ENCODE measurements around the gene CYTH1.

The CYTH1 gene

DNA sequence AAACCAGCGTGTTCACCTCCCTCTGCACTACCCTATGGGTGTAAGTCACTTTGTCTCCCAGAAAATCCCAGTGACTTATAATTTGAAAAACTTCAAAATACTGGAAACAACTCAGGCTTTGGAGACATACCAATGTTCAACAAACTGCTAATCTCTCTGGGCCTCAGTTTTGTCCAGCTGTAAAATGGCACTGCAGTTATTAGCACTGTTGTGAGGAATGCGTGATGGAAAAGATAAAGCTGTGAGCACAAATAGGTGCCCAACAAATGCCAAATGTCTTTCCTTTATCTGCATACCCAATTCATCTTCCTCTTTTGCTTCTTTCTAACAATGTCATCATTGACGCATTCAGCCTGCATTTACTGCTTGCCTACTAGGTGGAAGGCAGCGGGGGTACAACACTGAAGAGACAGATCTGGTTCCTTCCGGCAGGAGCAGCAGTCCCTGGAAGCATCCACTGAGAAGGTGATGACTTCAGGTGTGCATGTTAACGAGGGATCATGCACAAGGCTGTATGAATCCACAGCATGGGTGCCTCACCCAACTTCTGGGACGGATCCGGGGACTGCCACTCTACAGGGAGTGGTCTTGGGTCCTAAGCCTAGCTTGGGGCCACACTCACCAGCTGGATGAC is 63.4 kb downstream of the CYTH1 start:
- Histone ChIP-seq H3K27ac (ENCODE audit: low read depth, low read length) (no peak overlapping the region), H3K4me1 (ENCODE audit: insufficient read depth, low read length) (peaks cover 28% of the 10 kb centered on the region), H3K27me3 (ENCODE audit: insufficient read depth, low read length) (no peaks in the 10 kb centered on the region), H3K9me3 (ENCODE audit: insufficient read depth, low read depth, low read length) (no peaks in the 10 kb centered on the region), H3K4me3 (ENCODE audit: low read length) (no peak overlapping the region), H3K36me3 (ENCODE audit: insufficient read depth, low read length) (no peaks in the 10 kb centered on the region), H3K9ac (ENCODE audit: low read depth, low read length) (no peak overlapping the region)
- 88% methylated on average over 8 of the region's 8 CpGs for WGBS

GRCh38 chr17:78717431-78717980 is 64.6 kb downstream of the CYTH1 start:
- Histone ChIP-seq H3K27ac (ENCODE audit: low read depth, low read length) (no peak overlapping the region), H3K9ac (ENCODE audit: low read depth, low read length) (no peak overlapping the region; the same call in 1 of the 2 replicates), H3K36me3 (ENCODE audit: insufficient read depth, low read length) (no peaks in the 10 kb centered on the region), H3K4me1 (ENCODE audit: insufficient read depth, low read length) (peaks cover 21% of the 10 kb centered on the region), H3K27me3 (ENCODE audit: insufficient read depth, low read length) (no peaks in the 10 kb centered on the region), H3K9me3 (ENCODE audit: insufficient read depth, low read depth, low read length) (no peaks in the 10 kb centered on the region), H3K4me3 (ENCODE audit: low read length) (peak overlapping the region; percentile 30; the same call in 1 of the 2 replicates)
- 53% methylated on average over 13 of the region's 14 CpGs for WGBS

GRCh38 chr17:78716814-78717393 is 65.2 kb downstream of the CYTH1 start:
- H3K36me3 ChIP-seq (ENCODE audit: insufficient read depth, low read length) = no peaks in the 10 kb centered on the region
- 34% methylated on average over 19 of the region's 19 CpGs for WGBS
- H3K9ac ChIP-seq (ENCODE audit: low read depth, low read length) = peak overlapping the region; percentile 15; the same call in 1 of the 2 replicates
- no peak overlapping the region for H3K27ac ChIP-seq (ENCODE audit: low read depth, low read length)
- peak overlapping the region; percentile 30 for H3K4me3 ChIP-seq (ENCODE audit: low read length)
- no peaks in the 10 kb centered on the region for H3K27me3 ChIP-seq (ENCODE audit: insufficient read depth, low read length)
- peaks cover 18% of the 10 kb centered on the region for H3K4me1 ChIP-seq (ENCODE audit: insufficient read depth, low read length)
- H3K9me3 ChIP-seq (ENCODE audit: insufficient read depth, low read depth, low read length) = no peaks in the 10 kb centered on the region

DNA sequence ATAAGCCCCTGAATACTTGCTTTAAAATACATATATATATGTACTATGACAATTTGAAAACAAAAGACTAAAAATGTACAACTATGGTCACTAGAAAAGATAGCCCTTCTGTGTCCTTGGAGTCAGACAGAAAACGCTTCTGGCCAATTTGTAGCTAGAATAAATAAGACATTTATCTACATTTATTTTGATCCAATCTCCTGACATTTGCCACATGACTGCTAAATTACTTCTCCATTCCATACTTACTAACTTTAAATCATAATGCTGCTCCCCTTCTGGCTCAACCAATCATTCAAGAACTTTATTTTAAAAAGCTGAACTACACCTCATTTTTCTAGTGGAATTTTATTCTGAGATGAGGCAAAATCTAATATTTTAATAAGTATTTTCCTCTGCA is 65.8 kb downstream of the CYTH1 start:
- Histone ChIP-seq H3K27ac (ENCODE audit: low read depth, low read length) (no peak overlapping the region), H3K9ac (ENCODE audit: low read depth, low read length) (no peak overlapping the region), H3K9me3 (ENCODE audit: insufficient read depth, low read depth, low read length) (no peaks in the 10 kb centered on the region), H3K27me3 (ENCODE audit: insufficient read depth, low read length) (no peaks in the 10 kb centered on the region), H3K4me3 (ENCODE audit: low read length) (no peak overlapping the region; the same call in 1 of the 2 replicates), H3K36me3 (ENCODE audit: insufficient read depth, low read length) (no peaks in the 10 kb centered on the region), H3K4me1 (ENCODE audit: insufficient read depth, low read length) (peaks cover 15% of the 10 kb centered on the region)
- WGBS = 100% methylated on average over 1 of the region's 1 CpG

GRCh38 chr17:78715876-78716275 is 66.2 kb downstream of the CYTH1 start:
- H3K9me3 ChIP-seq (ENCODE audit: insufficient read depth, low read depth, low read length) = no peaks in the 10 kb centered on the region
- H3K9ac ChIP-seq (ENCODE audit: low read depth, low read length) = no peak overlapping the region
- peaks cover 14% of the 10 kb centered on the region for H3K4me1 ChIP-seq (ENCODE audit: insufficient read depth, low read length)
- no peak overlapping the region for H3K27ac ChIP-seq (ENCODE audit: low read depth, low read length)
- H3K27me3 ChIP-seq (ENCODE audit: insufficient read depth, low read length) = no peaks in the 10 kb centered on the region
- H3K36me3 ChIP-seq (ENCODE audit: insufficient read depth, low read length) = no peaks in the 10 kb centered on the region
- H3K4me3 ChIP-seq (ENCODE audit: low read length) = no peak overlapping the region
- WGBS = 100% methylated on average over 1 of the region's 1 CpG

DNA sequence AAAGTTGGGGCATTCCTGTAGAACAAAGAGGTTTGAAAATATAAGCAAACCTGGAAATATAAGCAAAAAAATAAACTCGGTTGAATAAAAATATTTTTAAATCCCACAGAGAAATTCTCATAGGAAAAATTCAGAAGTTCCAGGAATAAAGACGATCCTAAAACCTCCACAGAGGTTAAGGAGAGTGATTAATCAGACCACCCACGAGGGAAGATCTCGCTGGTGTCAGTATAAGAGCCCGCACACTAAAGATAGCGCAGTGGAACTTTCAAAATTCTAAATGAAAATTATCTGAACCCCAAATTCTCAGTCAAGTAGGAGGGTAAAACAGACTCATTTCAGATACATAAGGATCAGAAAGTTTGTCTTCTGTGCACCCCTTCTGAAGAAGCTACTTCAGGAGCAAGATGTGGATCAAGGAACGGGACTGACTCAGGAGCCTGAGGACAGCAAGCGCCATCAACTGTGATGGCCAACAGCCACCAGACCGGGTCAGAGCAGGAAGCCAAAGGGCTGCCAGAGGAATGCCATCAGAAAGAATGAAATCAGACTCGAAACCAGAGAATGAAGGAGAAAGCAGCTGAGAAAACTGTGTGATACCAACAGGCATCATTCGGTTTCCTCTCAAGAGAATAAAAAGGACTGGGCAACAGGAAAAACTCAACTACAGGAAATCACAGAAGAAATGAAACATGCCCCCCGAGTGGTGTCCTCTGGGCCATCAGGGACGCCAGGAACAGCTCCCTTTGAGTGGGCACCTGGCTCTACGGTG is 66.9 kb downstream of the CYTH1 start:
- H3K27me3 ChIP-seq (ENCODE audit: insufficient read depth, low read length) = no peaks in the 10 kb centered on the region
- no peak overlapping the region for H3K27ac ChIP-seq (ENCODE audit: low read depth, low read length)
- no peaks in the 10 kb centered on the region for H3K36me3 ChIP-seq (ENCODE audit: insufficient read depth, low read length)
- no peak overlapping the region for H3K4me3 ChIP-seq (ENCODE audit: low read length)
- 94% methylated on average over 13 of the region's 14 CpGs for WGBS
- peaks cover 14% of the 10 kb centered on the region for H3K4me1 ChIP-seq (ENCODE audit: insufficient read depth, low read length)
- H3K9ac ChIP-seq (ENCODE audit: low read depth, low read length) = no peak overlapping the region
- H3K9me3 ChIP-seq (ENCODE audit: insufficient read depth, low read depth, low read length) = no peaks in the 10 kb centered on the region

GRCh38 chr17:78714534-78714933 is 67.5 kb downstream of the CYTH1 start:
- Histone ChIP-seq H3K27ac (ENCODE audit: low read depth, low read length) (no peak overlapping the region), H3K9me3 (ENCODE audit: insufficient read depth, low read depth, low read length) (no peaks in the 10 kb centered on the region), H3K4me1 (ENCODE audit: insufficient read depth, low read length) (peaks cover 14% of the 10 kb centered on the region), H3K36me3 (ENCODE audit: insufficient read depth, low read length) (no peaks in the 10 kb centered on the region), H3K4me3 (ENCODE audit: low read length) (no peak overlapping the region), H3K9ac (ENCODE audit: low read depth, low read length) (no peak overlapping the region), H3K27me3 (ENCODE audit: insufficient read depth, low read length) (no peaks in the 10 kb centered on the region)
- 95% methylated on average over 4 of the region's 4 CpGs for WGBS

- H3K27me3 ChIP-seq (ENCODE audit: insufficient read depth, low read length) = no peaks in the 10 kb centered on the region
- H3K4me3 ChIP-seq (ENCODE audit: low read length) = no peak overlapping the region
- H3K27ac ChIP-seq (ENCODE audit: low read depth, low read length) = no peak overlapping the region
- H3K9ac ChIP-seq (ENCODE audit: low read depth, low read length) = no peak overlapping the region
- no peaks in the 10 kb centered on the region for H3K9me3 ChIP-seq (ENCODE audit: insufficient read depth, low read depth, low read length)
- peaks cover 6% of the 10 kb centered on the region for H3K4me1 ChIP-seq (ENCODE audit: insufficient read depth, low read length)
- WGBS = 99% methylated on average over 2 of the region's 2 CpGs
- no peaks in the 10 kb centered on the region for H3K36me3 ChIP-seq (ENCODE audit: insufficient read depth, low read length)
Observed at GRCh38 chr17:78712043-78712442, 70.0 kb downstream of the CYTH1 start.

GRCh38 chr17:78710607-78711006 is 71.5 kb downstream of the CYTH1 start:
- Histone ChIP-seq H3K4me3 (ENCODE audit: low read length) (no peak overlapping the region), H3K4me1 (ENCODE audit: insufficient read depth, low read length) (no peaks in the 10 kb centered on the region; the same call in 1 of the 2 replicates), H3K27me3 (ENCODE audit: insufficient read depth, low read length) (no peaks in the 10 kb centered on the region), H3K36me3 (ENCODE audit: insufficient read depth, low read length) (no peaks in the 10 kb centered on the region), H3K9ac (ENCODE audit: low read depth, low read length) (no peak overlapping the region), H3K27ac (ENCODE audit: low read depth, low read length) (no peak overlapping the region), H3K9me3 (ENCODE audit: insufficient read depth, low read depth, low read length) (no peaks in the 10 kb centered on the region)
- WGBS = 98% methylated on average over 4 of the region's 4 CpGs

DNA sequence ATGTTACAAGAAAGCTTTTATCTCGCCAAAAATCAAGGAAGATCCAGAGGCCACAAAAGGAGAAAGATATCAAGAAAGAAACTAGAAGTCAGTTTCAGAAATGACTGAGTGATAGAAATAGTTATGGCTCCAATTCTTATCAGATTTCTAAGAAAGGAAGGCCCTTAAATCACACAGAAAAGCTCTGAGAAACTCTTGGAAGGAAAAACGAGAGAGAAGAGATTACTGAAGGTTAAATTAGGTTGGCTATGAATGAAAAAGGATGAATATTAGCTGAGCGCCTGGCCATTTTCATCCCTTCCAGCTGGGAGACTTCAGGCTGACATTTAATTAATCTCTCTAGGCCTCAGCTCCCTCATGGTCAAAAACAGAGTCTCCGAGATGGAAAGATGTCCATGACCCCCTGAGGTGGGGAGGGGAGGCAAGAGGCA is 72.3 kb downstream of the CYTH1 start:
- no peaks in the 10 kb centered on the region for H3K27me3 ChIP-seq (ENCODE audit: insufficient read depth, low read length)
- no peak overlapping the region for H3K4me3 ChIP-seq (ENCODE audit: low read length)
- WGBS = 92% methylated on average over 4 of the region's 4 CpGs
- no peaks in the 10 kb centered on the region for H3K4me1 ChIP-seq (ENCODE audit: insufficient read depth, low read length)
- no peaks in the 10 kb centered on the region for H3K36me3 ChIP-seq (ENCODE audit: insufficient read depth, low read length)
- H3K9me3 ChIP-seq (ENCODE audit: insufficient read depth, low read depth, low read length) = no peaks in the 10 kb centered on the region
- H3K9ac ChIP-seq (ENCODE audit: low read depth, low read length) = no peak overlapping the region
- no peak overlapping the region for H3K27ac ChIP-seq (ENCODE audit: low read depth, low read length)

GRCh38 chr17:78709119-78709681 is 72.9 kb downstream of the CYTH1 start:
- WGBS = 92% methylated on average over 10 of the region's 10 CpGs

More at GRCh38 chr17:78709119-78709681, 72.9 kb downstream of the CYTH1 start:
- no peaks in the 10 kb centered on the region for H3K4me1 ChIP-seq (ENCODE audit: insufficient read depth, low read length)
- no peaks in the 10 kb centered on the region for H3K9me3 ChIP-seq (ENCODE audit: insufficient read depth, low read depth, low read length)
- no peak overlapping the region for H3K4me3 ChIP-seq (ENCODE audit: low read length)
- no peak overlapping the region for H3K27ac ChIP-seq (ENCODE audit: low read depth, low read length)
- H3K36me3 ChIP-seq (ENCODE audit: insufficient read depth, low read length) = no peaks in the 10 kb centered on the region
- H3K9ac ChIP-seq (ENCODE audit: low read depth, low read length) = no peak overlapping the region
- H3K27me3 ChIP-seq (ENCODE audit: insufficient read depth, low read length) = no peaks in the 10 kb centered on the region

Measured in HUES64 (cell line).